Measurements from ENCODE around the gene CXXC5.
"Not testable (repeated sequence)": the region's sequence is repeated elsewhere in the genome, so short reads cannot be mapped to it uniquely, and the experiment has no call there.

CXXC5 gene

GRCh38 chr5:139648205-139649081 lies at the start of gene CXXC5:
CXXC5 (plus strand) TSS chr5:139648349; CDS start chr5:139680524, 32,175 bp downstream.
- FAIRE-seq (peak; percentile 78), DNase-seq (ENCODE audit: insufficient read length, low spot score) (peak; percentile 82)

GRCh38 chr5:139598601-139598965 lies 49.6 kb upstream of the CXXC5 start:
- DNase-seq (ENCODE audit: insufficient read length, low spot score); FAIRE-seq: not testable (repeated sequence)

- no peak for FAIRE-seq
Observed at GRCh38 chr5:139600336-139600949, 47.7 kb upstream of the CXXC5 start.

GRCh38 chr5:139601429-139601828 lies 46.7 kb upstream of the CXXC5 start:
- FAIRE-seq = no peak
- DNase-seq (ENCODE audit: insufficient read length, low spot score) = no peak

More at GRCh38 chr5:139600336-139600949, 47.7 kb upstream of the CXXC5 start:
- DNase-seq (ENCODE audit: insufficient read length, low spot score) = no peak

DNA sequence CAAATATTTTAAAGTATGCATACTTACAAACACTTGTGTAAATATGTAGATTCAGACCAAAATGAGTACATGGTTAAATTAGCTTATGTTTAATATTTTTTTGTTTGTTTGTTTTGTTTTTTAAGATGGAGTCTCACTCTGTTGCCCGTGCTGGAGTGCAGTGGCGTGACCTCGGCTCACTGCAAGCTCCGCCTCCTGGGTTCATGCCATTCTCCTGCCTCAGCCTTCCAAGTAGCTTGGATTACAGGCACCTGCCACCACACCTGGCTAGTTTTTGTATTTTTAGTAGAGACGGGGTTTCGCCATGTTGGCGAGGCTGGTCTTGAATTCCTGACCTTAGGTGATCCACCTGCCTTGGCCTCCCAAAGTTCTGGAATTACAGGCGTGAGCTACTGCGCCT lies 46.2 kb upstream of the CXXC5 start:
- not testable (repeated sequence) for FAIRE-seq; DNase-seq (ENCODE audit: insufficient read length, low spot score)

DNA sequence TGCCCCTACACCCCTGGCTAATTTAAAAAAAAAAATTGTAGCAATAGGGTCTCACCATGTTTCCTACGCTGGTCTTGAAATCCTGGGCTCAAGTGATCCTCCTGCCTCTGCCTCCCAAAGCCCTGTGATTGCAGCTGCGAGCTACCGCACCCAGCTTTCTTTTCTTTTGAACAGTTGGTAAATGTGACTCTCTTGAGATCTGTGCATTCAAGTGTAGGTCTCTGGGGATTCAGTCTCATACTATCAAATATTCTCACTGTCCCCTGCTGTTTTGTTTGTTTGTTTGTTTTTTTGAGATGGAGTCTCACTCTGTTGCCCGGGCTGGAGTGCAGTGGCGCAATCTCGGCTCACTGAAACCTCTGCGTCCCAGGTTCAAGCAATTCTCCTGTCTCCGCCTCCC lies 42.3 kb upstream of the CXXC5 start:
- no peak for DNase-seq (ENCODE audit: insufficient read length, low spot score)

DNA sequence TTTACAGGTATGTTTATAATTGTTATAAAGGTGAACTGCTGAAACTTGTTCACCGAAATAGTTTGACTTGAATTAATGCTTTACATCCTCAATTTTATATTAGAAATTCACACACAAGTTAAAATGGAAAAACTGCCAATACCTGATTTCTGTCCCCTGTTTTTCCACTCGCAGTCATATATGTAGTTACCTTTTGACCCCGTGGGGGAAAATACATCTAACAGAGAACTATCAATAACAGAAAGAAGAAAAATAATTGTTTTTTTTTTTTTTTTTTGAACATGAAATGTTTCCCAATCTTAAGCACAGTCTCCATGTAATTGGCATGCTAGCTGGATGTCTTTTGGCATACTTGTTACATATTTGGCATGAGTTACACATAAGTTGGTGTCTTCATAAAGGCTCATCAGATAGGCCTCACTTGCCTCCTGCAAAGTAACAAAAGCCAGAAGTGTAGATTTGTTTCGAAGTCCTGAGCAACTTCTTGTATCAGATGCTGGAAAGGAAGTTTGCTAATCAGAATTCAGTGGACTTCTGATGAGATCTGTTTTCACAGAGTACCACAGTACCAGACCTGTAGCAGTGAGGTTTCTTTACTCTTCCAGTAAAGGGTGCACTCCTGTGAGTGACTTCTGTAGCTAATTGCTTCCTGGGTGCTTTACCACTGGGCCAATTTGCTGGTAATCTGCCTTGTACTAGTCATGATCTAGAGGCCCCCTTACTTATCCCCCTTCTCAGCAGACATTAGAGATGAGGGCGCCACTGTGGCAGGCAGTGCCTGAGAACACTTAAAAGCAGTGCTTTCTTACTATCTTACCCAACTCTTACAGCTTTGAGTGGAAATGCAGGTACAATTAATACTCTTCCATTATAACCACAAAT lies 36.2 kb upstream of the CXXC5 start:
- DNase-seq (ENCODE audit: insufficient read length, low spot score) (no peak), FAIRE-seq (no peak)

More for the DNA sequence above, 42.3 kb upstream of the CXXC5 start:
- FAIRE-seq = no peak

- DNase-seq (ENCODE audit: insufficient read length, low spot score) (no peak), FAIRE-seq (no peak)
Observed at GRCh38 chr5:139619861-139620260, 28.3 kb upstream of the CXXC5 start.

DNA sequence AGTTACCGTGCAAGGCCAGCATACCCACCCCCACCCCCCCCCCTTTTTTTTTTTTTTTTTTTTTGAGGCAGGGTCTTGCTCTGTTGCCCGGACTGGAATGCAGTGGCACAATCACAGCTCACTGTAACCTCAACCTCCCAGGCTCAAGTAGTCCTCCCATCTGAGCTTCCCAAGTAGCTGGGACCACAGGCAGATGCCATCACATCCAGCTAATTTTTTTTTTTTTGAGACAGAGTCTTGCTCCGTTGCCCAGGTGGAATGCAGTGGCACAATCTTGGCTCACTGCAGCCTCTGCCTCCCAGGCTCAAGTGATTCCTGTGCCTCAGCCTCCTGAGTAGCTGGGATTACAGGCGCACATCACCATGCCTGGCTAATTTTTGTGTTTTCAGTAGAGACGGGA lies 22.8 kb upstream of the CXXC5 start:
- not testable (repeated sequence) for FAIRE-seq; DNase-seq (ENCODE audit: insufficient read length, low spot score)

DNA sequence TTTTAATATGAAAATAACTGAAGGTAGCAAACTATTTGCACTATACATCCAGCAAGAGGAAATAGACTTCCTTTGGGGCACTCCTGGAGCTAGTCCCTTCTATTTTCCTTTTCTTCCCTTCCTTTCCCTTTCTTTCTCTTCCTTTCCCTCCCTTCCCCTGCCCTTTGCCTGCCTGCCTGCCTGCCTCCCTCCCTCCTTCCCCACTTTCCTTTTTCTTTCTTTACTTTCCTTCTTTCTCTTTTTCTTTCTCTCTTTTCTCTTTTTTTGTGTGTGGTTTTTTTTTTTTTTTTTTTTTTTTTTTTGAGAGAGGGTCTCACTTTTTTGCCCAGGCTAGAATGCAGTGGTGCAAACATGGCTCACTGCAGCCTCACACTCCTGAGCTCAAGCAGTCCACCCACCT lies 17.3 kb upstream of the CXXC5 start:
- FAIRE-seq = no peak

DNA sequence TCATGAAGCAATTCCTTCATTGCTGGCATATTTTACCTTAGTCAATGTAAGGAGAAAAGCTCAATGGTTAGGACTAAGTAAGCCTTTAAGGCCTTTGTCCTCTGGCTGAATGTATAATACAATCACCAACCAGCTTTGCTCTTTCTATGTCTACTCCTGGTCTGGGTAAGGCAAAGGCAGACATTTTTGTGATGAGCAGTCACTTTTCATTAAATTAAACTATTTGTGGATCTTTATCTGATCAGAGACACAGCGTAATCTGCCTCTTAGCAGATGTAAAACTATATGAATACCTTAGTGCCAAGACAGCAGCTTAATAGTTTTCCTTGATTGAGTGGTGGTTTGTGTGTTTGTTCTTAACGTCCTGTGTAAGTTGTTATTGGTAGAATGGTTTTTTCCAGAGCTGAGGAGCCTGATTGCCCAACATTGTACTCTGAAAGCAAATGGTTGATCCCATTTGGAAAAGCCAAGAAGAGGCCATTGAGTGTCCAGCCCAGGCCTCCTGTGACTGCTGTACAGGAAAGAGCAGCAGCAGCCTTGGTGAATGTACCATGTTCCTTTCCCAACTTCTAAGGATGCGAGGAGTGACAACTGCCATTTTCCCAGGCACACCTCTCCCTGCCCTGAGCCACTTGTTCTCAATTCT lies 16.5 kb upstream of the CXXC5 start:
- DNase-seq (ENCODE audit: insufficient read length, low spot score) (no peak), FAIRE-seq (no peak)

More for the DNA sequence above, 17.3 kb upstream of the CXXC5 start:
- no peak for DNase-seq (ENCODE audit: insufficient read length, low spot score)

DNA sequence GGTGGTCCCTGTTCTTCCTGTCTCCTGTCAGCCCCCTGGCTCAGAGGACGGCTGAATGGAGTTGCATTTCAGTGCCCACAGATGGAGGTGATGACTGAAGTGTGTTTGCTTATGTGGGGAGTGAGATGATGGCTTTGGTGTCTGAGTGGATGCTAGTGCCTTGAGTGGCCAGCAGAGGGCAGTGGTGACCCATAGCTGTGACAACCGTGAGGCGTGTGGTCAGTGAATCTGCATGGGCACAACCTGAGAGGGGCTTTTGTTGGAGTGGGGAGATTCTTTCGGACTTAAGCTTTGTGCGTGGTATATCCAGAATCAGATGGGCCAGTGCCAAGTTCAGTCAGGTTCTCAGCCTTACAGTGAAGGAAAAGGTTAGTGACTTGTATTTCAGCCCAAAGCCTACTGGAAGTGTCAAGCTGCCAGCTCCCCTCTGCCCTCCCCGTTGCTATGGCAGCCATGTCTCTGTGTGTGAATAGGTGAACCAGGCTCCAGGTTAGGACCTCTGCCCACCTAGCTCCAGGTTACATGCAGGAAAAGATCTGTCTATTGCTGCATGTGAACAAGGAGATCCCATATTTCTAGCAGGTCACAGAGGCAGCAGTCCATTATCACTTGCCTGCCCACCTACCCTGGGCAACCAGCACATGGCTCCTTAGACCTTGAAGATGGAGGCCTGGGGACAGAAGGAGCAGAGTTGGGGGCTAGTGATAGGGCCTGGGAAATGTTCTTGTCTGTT lies 14.7 kb upstream of the CXXC5 start:
- DNase-seq (ENCODE audit: insufficient read length, low spot score) (peak; percentile 85), FAIRE-seq (peak; percentile 66)

GRCh38 chr5:139634028-139634325 lies 14.2 kb upstream of the CXXC5 start:
- no peak for FAIRE-seq
- no peak for DNase-seq (ENCODE audit: insufficient read length, low spot score)

DNA sequence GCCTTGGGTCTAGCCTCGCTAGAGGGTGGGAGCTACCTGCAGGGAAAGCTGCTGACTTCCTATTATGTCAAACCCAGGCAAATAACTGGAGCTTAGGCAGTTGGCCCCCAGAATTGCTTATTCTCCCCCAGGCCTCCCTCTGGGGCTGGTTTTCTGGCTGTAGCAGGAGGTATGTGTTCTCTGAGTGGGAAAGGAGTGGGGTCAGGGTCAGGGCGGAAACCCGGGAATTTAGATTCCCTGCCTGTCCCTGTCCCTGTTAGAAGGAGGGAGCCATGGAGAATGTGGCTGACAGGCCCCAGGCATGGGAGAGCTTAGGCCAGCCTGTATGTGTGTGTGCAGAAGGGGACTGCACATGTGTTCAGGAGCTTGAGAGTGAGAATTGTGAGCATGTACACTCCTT lies 13.6 kb upstream of the CXXC5 start:
- FAIRE-seq = no peak

DNA sequence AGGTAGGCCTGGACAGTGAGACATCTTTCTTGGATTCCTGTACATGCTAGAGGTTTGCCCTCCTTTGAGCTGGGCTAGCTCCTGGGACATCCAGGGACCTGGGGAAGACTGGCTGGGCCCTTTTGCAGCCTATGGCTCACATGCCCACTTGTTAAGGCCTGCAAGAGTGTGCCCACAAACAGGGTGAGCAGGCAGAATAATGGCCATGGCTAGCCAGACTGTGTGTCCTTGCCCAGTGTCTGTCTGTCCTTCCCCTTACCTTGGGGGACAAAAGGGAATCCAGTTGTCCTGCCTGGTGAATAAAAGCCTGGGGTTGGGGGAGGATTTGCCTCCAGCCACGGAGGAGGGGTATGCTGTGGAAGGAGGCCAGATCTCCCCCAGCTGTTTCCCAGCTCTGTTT lies 13.0 kb upstream of the CXXC5 start:
- DNase-seq (ENCODE audit: insufficient read length, low spot score) (no peak), FAIRE-seq (no peak)

More for the DNA sequence above, 13.6 kb upstream of the CXXC5 start:
- DNase-seq (ENCODE audit: insufficient read length, low spot score) = no peak

DNA sequence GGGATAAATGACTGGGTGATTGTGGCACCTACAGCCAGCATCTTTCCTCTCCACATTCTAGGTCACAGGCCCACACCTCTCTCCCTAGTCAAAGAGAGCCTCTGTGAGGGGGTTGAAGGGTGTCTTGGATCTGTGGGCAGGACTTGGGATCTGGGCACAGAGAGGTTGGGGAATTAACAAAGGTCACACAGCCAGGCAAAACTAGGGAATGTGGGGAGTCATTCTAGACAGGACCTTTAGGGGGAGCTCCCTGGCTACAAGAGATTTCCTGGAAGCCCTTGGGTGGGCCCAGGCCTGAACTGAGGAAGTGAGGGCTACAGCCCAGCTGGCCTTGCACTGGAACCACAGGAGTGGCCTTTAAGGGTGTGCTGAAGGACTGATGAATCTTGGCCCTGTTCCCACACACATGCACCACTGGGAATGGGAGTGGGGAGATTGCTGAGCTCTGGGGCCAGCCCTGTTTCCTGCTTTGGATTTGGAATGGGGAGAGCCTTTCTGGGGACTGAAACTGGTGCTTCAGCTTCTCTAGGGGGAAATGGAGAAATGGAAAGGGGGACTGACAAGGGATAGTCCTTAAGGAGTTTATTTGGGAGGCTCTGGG lies 12.4 kb upstream of the CXXC5 start:
- DNase-seq (ENCODE audit: insufficient read length, low spot score) = peak; percentile 78
- FAIRE-seq = no peak

DNA sequence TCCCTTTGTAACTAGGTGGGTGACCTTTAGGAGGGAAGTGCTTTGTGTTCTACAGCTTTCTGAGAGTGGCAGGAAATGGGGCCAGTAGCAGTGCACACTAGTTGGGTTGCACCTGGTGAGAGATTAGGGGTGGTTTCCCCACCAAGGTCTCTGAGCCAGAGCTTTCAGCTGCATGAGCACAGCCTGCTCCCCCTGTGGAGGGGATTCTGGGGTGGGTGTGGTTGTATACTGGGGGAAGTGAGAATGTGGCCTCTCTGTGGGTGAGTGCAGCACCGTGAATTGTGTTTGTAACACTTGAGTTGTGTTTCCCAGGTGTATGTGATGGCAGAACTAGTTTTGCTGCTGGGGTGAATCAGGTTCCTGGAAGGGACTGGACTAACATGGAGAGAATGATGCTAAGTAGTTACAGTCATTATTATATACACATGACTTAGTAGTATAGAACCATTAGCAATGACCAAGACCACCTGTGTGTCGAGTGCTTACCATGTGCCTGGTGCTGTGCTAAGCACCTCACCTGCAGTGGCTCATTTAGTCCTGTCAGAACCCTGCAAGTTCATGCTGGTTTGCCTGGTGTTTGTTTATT lies 11.8 kb upstream of the CXXC5 start:
- FAIRE-seq (no peak), DNase-seq (ENCODE audit: insufficient read length, low spot score) (no peak)

DNA sequence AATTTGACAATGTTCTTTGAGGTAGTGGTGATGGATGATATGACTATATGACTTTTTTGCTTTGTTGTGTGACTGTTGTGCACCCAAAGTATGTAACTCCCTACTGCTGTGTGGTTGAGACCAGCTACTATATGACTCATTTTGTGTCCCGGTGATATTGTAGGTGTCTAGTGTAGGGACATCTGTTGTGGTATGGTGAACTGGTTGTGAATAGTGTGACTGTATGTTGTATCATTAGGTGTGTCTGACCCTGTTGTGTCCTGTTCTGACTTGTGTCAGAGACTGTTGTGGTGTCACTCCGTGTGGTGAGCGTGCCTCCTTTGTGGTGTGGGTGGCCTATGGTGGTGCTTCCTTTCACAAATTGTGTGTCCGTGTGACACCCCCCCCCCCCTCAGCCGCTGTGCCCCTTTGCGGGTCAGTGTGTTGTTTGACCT lies 11.2 kb upstream of the CXXC5 start:
- DNase-seq (ENCODE audit: insufficient read length, low spot score) (no peak), FAIRE-seq (peak; percentile 40)

DNA sequence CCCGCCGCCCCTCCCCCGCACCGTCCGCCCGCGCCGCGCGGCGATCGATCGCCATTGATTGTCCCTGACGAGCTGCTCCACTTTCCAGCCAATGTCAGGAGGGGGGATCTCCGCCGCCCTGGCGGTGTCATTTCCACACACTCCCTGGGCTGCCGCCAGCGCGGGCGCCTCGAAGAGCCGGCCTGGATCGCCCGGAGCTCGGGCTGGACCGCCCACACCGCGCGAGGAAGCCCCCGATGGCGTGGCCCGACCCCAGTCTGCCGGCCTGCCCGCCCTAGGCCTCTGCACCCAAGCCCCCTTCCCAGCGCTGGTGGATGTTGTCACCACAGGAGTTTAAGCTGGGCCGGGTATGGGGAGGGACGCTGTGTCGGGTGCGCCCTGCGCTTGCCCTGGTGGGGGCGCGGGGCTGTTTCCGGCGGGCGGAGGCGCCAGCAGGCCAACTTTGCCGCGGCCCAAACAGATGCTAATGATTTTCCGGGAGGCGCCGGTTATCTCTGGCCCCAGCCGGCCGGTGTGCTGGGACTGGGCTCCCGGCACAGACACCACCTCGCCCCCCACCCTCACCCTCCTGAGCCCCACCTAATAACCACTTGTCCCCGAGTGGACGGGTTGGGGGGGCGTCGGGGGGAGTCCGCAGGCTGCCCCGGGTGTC lies 10.6 kb upstream of the CXXC5 start:
- no peak for DNase-seq (ENCODE audit: insufficient read length, low spot score)
- no peak for FAIRE-seq

Measured in HTR-8/SVneo (cell line).